Endothelial cell (in vitro differentiated cells): ENCODE data around the gene FHIP1A. TPM values are rescaled to one million over a fixed set of nuclear protein-coding genes. Genes with fewer than 3 reads are reported as not detected.

ENCODE experiments used
- DNase-seq: peaks from one replicate; pipeline ENCODE4 v3.0.0; 2021; ENCODE audit warnings: low spot score
- H3K27ac Mint-ChIP-seq: one replicate; pipeline ENCODE4 v1.8.0; 2021; ENCODE audit warnings: mixed read lengths, inconsistent platforms; ENCODE audit not compliant: unreplicated experiment
- H3K27me3 Mint-ChIP-seq: one replicate; pipeline ENCODE4 v1.8.0; 2021; ENCODE audit warnings: mild to moderate bottlenecking, moderate library complexity, mixed read lengths, inconsistent platforms; ENCODE audit not compliant: unreplicated experiment
- H3K36me3 Mint-ChIP-seq: one replicate; pipeline ENCODE4 v1.8.0; 2021; ENCODE audit warnings: mild to moderate bottlenecking, low read depth, mixed read lengths, inconsistent platforms; ENCODE audit not compliant: unreplicated experiment
- H3K4me1 Mint-ChIP-seq: one replicate; pipeline ENCODE4 v1.8.0; 2021; ENCODE audit warnings: mild to moderate bottlenecking, mixed read lengths, inconsistent platforms; ENCODE audit not compliant: unreplicated experiment
- H3K4me3 Mint-ChIP-seq: one replicate; pipeline ENCODE4 v1.8.0; 2021; ENCODE audit warnings: mild to moderate bottlenecking, mixed read lengths, inconsistent platforms; ENCODE audit not compliant: unreplicated experiment
- H3K9me3 Mint-ChIP-seq: one replicate; pipeline ENCODE4 v1.8.0; 2021; ENCODE audit warnings: mixed read lengths, inconsistent platforms; ENCODE audit not compliant: unreplicated experiment
- long read RNA-seq: library from polyadenylated mRNA; unstranded; transcript quantifications from one replicate; pipeline ENCODE4 v2.0.0, GENCODE V29; 2020; ENCODE audit not compliant: unreplicated experiment
- total RNA-seq: library from RNA; stranded (reverse); fragmentation: NEBNext Ultra II Directional; extraction: Animal tissue kit (Norgen Biotek cat#: 25700); gene quantifications from one replicate; pipeline ENCODE4 v1.2.1, GENCODE V29; 2021; ENCODE audit not compliant: unreplicated experiment
- TF ChIP-seq, protein P1 (sequence below): fragments of 200-600 bp; sonication (generic); IDR thresholded peaks from one replicate; pipeline ENCODE4 v1.5.0; 2021; ENCODE audit warnings: antibody characterized with exemption; ENCODE audit not compliant: unreplicated experiment

The FHIP1A gene
- 2.4 TPM for total RNA-seq
- long read RNA-seq, partial matches to known transcripts, result 0 of 1 reads
- long read RNA-seq, other reads (novel, unspliced or antisense), result 1 of 1 reads

- TF ChIP-seq, protein P1, sequence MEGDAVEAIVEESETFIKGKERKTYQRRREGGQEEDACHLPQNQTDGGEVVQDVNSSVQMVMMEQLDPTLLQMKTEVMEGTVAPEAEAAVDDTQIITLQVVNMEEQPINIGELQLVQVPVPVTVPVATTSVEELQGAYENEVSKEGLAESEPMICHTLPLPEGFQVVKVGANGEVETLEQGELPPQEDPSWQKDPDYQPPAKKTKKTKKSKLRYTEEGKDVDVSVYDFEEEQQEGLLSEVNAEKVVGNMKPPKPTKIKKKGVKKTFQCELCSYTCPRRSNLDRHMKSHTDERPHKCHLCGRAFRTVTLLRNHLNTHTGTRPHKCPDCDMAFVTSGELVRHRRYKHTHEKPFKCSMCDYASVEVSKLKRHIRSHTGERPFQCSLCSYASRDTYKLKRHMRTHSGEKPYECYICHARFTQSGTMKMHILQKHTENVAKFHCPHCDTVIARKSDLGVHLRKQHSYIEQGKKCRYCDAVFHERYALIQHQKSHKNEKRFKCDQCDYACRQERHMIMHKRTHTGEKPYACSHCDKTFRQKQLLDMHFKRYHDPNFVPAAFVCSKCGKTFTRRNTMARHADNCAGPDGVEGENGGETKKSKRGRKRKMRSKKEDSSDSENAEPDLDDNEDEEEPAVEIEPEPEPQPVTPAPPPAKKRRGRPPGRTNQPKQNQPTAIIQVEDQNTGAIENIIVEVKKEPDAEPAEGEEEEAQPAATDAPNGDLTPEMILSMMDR, result no peak
- peak; percentile 63 for DNase-seq
- H3K27me3 Mint-ChIP-seq, result peaks cover 9% of the 10 kb centered on the region
- no peaks in the 10 kb centered on the region for H3K9me3 Mint-ChIP-seq
- H3K4me1 Mint-ChIP-seq, result peaks cover 17% of the 10 kb centered on the region
- H3K27ac Mint-ChIP-seq, result peak within 1 kb of the TSS; percentile 36
- no peaks in the 10 kb centered on the region for H3K36me3 Mint-ChIP-seq
- peak within 1 kb of the TSS; percentile 95 for H3K4me3 Mint-ChIP-seq
Measured at GRCh38 chr4:151408630-151409469, at the start of gene FHIP1A. FHIP1A (plus strand) TSS chr4:151409176; CDS start chr4:151566260, 157,084 bp downstream.

GRCh38 chr4:151359576-151359975 is 49.4 kb upstream of the FHIP1A start:
- Mint-ChIP-seq H3K9me3 (no peaks in the 10 kb centered on the region), H3K4me3 (no peak overlapping the region), H3K36me3 (no peaks in the 10 kb centered on the region), H3K4me1 (peaks cover 4% of the 10 kb centered on the region), H3K27ac (no peak overlapping the region), H3K27me3 (peaks cover 2% of the 10 kb centered on the region)
- DNase-seq, result no peak
- TF ChIP-seq, protein P1, result no peak

GRCh38 chr4:151361126-151361525 is 47.9 kb upstream of the FHIP1A start:
- H3K27me3 Mint-ChIP-seq, result peaks cover 2% of the 10 kb centered on the region
- H3K36me3 Mint-ChIP-seq, result no peaks in the 10 kb centered on the region
- no peak for DNase-seq
- peaks cover 4% of the 10 kb centered on the region for H3K4me1 Mint-ChIP-seq
- TF ChIP-seq, protein P1, result no peak
- no peak overlapping the region for H3K27ac Mint-ChIP-seq
- H3K9me3 Mint-ChIP-seq, result no peaks in the 10 kb centered on the region
- no peak overlapping the region for H3K4me3 Mint-ChIP-seq

DNA sequence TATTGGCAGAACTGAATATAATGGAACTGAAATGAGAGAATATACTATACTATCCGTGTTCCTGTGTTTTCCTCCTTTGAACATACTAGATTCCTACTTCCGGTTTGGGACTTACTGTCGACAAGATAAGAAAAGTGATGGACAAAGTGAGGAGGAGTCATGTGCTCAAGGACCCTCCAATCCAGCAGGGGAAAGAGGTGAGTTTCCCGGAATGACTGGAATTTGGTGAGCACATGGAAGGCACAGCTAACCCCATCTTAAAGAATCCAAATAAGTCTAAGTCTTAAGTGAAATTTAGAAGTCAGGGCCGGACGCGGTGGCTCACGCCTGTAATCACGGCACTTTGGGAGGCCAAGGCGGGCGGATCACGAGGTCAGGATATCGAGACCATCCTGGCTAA is 47.0 kb upstream of the FHIP1A start:
- Mint-ChIP-seq H3K27me3 (peaks cover 2% of the 10 kb centered on the region), H3K9me3 (no peaks in the 10 kb centered on the region), H3K36me3 (no peaks in the 10 kb centered on the region), H3K27ac (no peak overlapping the region), H3K4me1 (peaks cover 4% of the 10 kb centered on the region), H3K4me3 (no peak overlapping the region)
- no peak for DNase-seq
- TF ChIP-seq, protein P1, result no peak

- Mint-ChIP-seq H3K9me3 (no peaks in the 10 kb centered on the region), H3K4me1 (peaks cover 4% of the 10 kb centered on the region), H3K27ac (no peak overlapping the region), H3K36me3 (no peaks in the 10 kb centered on the region), H3K4me3 (no peak overlapping the region), H3K27me3 (peaks cover 3% of the 10 kb centered on the region)
- TF ChIP-seq, protein P1, result peak; percentile 93
- peak; percentile 88 for DNase-seq
Measured at GRCh38 chr4:151362404-151363164, 46.4 kb upstream of the FHIP1A start.
